Erythroblast (primary cell): ENCODE measurements around the gene THOP1.

ENCODE experiments used
- GATA1 ChIP-seq: IDR thresholded peaks from 2 replicates; pipeline ENCODE4 v1.6.1; 2011; ENCODE audit warnings: low read depth, mild to moderate bottlenecking, control low read depth, low read length, moderate library complexity
- POLR2A ChIP-seq: IDR thresholded peaks from 2 replicates; pipeline ENCODE4 v1.6.1; 2011; ENCODE audit warnings: mild to moderate bottlenecking, low read length

DNA sequence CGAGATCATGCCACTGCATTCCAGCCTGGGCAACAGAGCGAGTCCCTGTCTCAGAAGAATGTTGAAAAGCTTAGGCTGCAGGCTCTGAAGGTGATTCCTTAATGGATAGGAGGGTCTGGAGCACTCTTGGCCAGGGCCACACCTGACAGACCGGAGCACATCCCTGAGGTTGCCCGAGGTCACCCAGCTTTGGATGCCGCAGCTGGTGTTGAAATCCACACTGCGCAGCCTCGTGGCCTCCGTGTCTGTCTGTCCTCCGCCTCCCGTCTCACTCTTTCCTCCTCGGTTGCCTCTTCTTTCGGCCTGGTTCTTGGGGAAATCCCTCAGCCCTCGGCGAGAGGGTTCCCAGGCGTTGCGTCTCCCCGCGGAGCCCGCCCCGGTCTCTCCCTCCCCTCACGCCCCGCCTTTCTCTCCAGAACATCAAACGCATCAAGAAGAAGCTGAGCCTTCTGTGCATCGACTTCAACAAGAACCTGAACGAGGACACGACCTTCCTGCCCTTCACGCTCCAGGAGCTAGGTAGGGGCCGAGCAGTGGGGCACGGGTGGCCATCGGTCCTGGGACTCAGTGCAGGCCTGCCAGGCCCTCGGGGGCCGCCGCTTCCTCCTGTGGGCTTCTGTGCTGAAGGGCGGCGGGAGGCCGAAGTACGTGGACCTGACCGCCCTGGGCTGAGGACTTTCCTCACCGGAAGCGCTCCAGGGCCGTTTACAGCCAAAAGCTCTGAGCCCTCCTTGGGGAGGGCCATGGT lies 14.1 kb downstream of the THOP1 start:
- TF ChIP-seq POLR2A (no peak), GATA1 (no peak)
